ENCODE data around the gene CHRNA10. TPM values are rescaled to one million over a fixed set of nuclear protein-coding genes. Genes with fewer than 3 reads are reported as not detected.
"Not testable (repeated sequence)": the region's sequence is repeated elsewhere in the genome, so short reads cannot be mapped to it uniquely, and the experiment has no call there.

The CHRNA10 gene
- total RNA-seq, 1 donor from 2014 or later, result 1.0 TPM

DNA sequence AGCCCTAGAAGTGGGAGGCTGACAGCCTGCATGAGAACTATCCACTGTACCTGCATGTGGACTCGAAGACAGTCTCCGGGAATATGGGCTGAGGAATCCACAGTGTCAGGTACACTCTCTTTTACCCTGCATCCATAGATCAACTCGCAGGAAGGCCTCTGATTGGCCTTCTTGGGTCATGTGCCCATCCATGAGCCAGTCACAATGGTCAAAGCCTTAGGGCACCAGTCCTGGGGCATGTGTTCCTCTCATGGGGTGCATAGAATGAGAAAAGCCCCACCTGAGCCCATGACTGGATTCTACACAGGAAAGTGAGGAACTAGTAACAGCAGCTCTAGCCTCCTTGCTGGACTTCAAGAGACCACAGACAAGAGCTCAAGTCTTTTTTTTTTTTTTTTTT, 15.6 kb downstream of the CHRNA10 start:
- H3K4me3 ChIP-seq, result no peak overlapping the region

DNA sequence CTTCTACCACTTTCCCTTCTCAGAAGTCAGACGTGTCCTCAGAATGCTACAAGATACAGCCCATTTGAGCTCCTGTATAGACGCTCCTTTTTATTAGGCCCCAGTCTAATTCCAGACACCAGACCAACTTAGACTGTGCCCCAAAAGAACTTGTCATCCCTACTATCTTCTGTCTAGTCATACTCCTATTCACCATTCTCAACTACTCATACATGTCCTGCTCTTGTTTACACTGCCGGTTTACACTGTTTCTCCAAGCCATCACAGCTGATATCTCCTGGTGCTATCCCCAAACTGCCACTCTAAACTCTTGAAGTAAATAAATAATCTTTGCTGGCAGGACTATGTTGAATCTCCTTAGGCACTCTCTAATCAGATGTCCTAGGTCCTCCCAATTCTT, 18.7 kb downstream of the CHRNA10 start:
- H3K36me3 ChIP-seq; H3K27ac ChIP-seq (replicated peaks); H3K4me3 ChIP-seq; H3K9me3 ChIP-seq (replicated peaks); intact Hi-C loops (cut with micrococcal nuclease); DNase-seq; H3K27me3 ChIP-seq (ENCODE audit: low read depth); H3K4me1 ChIP-seq: not testable (repeated sequence)

More for the DNA sequence above, 15.6 kb downstream of the CHRNA10 start:
- Histone ChIP-seq H3K27me3 (ENCODE audit: low read depth) (no peaks in the 10 kb centered on the region), H3K9me3 (replicated peaks) (no peaks in the 10 kb centered on the region), H3K36me3 (no peaks in the 10 kb centered on the region), H3K27ac (replicated peaks) (no peak overlapping the region), H3K4me1 (no peaks in the 10 kb centered on the region)
- intact Hi-C loops (cut with micrococcal nuclease), result no loop called here
- TF ChIP-seq, protein P1, sequence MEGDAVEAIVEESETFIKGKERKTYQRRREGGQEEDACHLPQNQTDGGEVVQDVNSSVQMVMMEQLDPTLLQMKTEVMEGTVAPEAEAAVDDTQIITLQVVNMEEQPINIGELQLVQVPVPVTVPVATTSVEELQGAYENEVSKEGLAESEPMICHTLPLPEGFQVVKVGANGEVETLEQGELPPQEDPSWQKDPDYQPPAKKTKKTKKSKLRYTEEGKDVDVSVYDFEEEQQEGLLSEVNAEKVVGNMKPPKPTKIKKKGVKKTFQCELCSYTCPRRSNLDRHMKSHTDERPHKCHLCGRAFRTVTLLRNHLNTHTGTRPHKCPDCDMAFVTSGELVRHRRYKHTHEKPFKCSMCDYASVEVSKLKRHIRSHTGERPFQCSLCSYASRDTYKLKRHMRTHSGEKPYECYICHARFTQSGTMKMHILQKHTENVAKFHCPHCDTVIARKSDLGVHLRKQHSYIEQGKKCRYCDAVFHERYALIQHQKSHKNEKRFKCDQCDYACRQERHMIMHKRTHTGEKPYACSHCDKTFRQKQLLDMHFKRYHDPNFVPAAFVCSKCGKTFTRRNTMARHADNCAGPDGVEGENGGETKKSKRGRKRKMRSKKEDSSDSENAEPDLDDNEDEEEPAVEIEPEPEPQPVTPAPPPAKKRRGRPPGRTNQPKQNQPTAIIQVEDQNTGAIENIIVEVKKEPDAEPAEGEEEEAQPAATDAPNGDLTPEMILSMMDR (IDR thresholded peaks at IDR 0.05; ENCODE audit: borderline replicate concordance), result no peak
- no peak for DNase-seq

- DNase-seq; intact Hi-C loops (cut with micrococcal nuclease): not testable (repeated sequence)
These were observed 21.8 kb downstream of the CHRNA10 start for GRCh38 chr11:3649374-3649773.

GRCh38 chr11:3648843-3649242, 22.3 kb downstream of the CHRNA10 start:
- H3K27ac ChIP-seq (replicated peaks); H3K9me3 ChIP-seq (replicated peaks); DNase-seq; intact Hi-C loops (cut with micrococcal nuclease); H3K27me3 ChIP-seq (ENCODE audit: low read depth); H3K36me3 ChIP-seq; H3K4me3 ChIP-seq: not testable (repeated sequence)
- H3K4me1 ChIP-seq, result peaks cover 20% of the 10 kb centered on the region

More at GRCh38 chr11:3649374-3649773, 21.8 kb downstream of the CHRNA10 start:
- H3K4me3 ChIP-seq; H3K36me3 ChIP-seq; H3K27me3 ChIP-seq (ENCODE audit: low read depth); H3K9me3 ChIP-seq (replicated peaks); H3K27ac ChIP-seq (replicated peaks): not testable (repeated sequence)
- peaks cover 15% of the 10 kb centered on the region for H3K4me1 ChIP-seq

- no peak for DNase-seq
- Histone ChIP-seq H3K27me3 (ENCODE audit: low read depth) (peaks cover 9% of the 10 kb centered on the region), H3K36me3 (no peaks in the 10 kb centered on the region), H3K4me1 (peaks cover 39% of the 10 kb centered on the region), H3K4me3 (peak overlapping the region; percentile 42), H3K9me3 (replicated peaks) (no peaks in the 10 kb centered on the region), H3K27ac (replicated peaks) (peak overlapping the region; percentile 92)
- intact Hi-C loops (cut with micrococcal nuclease), result no loop called here
- TF ChIP-seq, protein P1 (IDR thresholded peaks at IDR 0.05; ENCODE audit: borderline replicate concordance), result no peak
These were observed 25.6 kb downstream of the CHRNA10 start for GRCh38 chr11:3645552-3645951.

GRCh38 chr11:3644817-3645235, 26.4 kb downstream of the CHRNA10 start, which contains the start of gene ART1:
TSS of gene ART1 (plus strand) at chr11:3645128. CDS start at chr11:3659214, 14,086 bp downstream.
- intact Hi-C loops (cut with micrococcal nuclease), result no loop called here
- Histone ChIP-seq H3K4me1 (peaks cover 39% of the 10 kb centered on the region), H3K9me3 (replicated peaks) (no peaks in the 10 kb centered on the region), H3K27me3 (ENCODE audit: low read depth) (peaks cover 9% of the 10 kb centered on the region), H3K4me3 (peak within 1 kb of the TSS; percentile 42), H3K36me3 (no peaks in the 10 kb centered on the region), H3K27ac (replicated peaks) (peak within 1 kb of the TSS; percentile 92)
- DNase-seq, result peak; percentile 56
- TF ChIP-seq, protein P1 (IDR thresholded peaks at IDR 0.05; ENCODE audit: borderline replicate concordance), result peak; percentile 42

DNA sequence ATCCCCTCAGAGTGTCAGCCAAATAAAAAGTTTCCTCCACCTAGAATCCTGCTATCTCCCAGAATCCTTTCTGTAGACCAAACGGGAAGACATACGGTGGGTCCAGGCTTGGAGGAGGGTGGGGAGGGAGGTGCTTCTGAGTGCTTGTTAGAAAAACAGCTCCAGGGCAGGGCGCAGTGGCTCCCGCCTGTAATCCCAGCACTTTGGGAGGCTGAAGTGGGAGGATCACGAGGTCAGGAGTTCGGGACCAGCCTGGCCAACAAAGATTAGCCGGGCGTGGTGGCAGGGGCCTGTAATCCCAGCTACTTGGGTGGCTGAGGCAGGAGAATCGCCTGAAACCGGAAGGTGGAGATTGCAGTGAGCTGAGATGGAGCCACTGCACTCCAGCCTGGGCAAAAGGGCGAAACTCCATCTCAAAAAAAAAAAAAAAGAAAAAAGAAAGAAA, 28.1 kb downstream of the CHRNA10 start:
- Histone ChIP-seq H3K4me1 (peaks cover 39% of the 10 kb centered on the region), H3K4me3 (peak overlapping the region; percentile 81), H3K27ac (replicated peaks) (peak overlapping the region; percentile 92)
- DNase-seq; H3K9me3 ChIP-seq (replicated peaks); intact Hi-C loops (cut with micrococcal nuclease); H3K27me3 ChIP-seq (ENCODE audit: low read depth); H3K36me3 ChIP-seq: not testable (repeated sequence)
